ENCODE data around the gene TERC.
"Not testable (repeated sequence)": the region's sequence is repeated elsewhere in the genome, so short reads cannot be mapped to it uniquely, and the experiment has no call there.

The TERC gene

GRCh38 chr3:169771497-169772304 is 6.8 kb upstream of the TERC start:
- DNase-seq (ENCODE audit: low read depth) = peak; percentile 74

DNA sequence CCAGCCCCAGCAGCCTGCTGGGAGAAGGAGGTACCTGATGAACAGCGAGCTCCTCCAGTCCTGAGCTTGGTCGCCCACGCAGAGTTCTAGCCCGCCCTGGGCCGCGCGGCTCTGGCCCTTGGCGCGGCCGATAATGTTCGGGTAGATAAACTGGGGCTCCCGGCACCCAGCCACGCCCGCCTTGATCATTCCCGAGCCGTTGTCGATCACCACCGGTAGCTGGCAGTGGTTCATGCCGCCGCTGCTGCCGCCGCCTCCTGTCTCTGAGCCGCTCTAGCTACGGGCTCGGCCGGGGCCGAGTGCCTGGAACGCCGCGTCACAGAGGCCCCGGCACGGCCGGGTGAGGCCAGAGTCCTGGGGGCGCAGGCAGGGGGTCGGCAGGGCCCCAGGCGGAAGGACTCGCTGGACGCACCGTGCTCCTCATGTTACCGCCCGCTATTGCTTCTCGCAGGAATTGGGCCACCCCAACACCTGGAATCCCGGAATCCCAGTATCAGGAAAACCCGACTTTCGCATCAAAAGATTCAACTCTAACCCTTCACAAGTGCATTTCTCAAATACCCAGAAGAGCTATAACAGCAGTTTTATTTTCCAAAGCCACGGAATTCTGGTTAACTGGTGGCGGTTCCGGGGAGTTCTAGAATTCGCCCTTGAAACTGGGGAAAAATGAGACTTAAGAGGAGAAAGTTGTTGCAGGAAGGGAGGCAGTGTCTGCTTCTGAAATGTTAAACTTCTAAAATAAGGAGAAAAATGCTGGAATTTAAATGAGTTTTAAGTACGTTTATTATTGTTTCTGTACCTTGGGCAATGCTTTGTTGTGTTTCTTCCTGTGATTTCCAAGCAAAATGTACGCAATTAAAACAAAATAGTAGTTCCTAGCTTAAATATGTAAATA is 4.7 kb upstream of the TERC start, which contains the start of gene ACTRT3:
Gene ACTRT3, minus strand, starts transcription at position 275 of the 895 bp plus-strand sequence. Its CDS starts 41 bp downstream, at position 234.
- DNase-seq (ENCODE audit: low read depth) = peak; percentile 44

GRCh38 chr3:169764312-169764881 is 463 bp downstream of the TERC start:
- DNase-seq (ENCODE audit: low read depth) = peak; percentile 31

DNA sequence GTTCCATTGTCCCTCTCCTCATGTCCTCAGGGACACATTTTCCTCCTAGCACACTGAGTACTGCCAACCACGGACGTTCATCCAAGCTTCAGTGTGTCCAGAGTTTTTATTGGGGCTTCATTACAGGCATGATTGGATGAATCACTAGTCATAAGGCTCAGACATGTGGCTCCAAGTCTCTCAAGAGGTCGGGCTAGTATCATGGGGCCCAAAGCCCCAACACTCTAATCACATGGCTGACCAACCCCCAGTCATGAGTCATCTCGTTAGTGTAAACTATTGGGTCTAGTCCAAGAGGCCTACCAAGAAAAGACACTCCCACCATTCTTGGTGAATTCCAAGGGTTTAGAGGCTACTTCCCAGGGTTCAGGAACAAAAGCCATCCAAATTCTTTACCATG is 4.4 kb downstream of the TERC start:
- DNase-seq (ENCODE audit: low read depth) = no peak

DNA sequence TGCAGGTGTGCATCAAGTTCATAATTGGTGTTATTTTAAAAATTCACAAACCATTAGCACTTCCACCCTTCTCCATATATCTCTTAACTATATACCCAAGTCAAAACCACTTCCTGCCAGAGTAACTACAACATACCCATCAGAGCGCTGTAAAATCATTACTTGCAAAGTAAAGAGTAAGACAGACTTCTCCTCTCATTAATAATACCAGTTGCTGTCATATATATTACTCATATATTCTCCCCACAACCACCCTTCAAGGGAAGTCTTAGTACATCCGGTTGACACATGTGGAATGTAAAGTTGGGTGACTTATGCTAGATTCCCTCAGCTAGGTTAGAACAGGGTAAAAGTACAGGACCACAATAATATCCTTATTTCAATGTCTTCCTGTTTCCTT is 5.6 kb downstream of the TERC start:
- no peak for DNase-seq (ENCODE audit: low read depth)

- DNase-seq (ENCODE audit: low read depth) = no peak
These were observed 6.4 kb downstream of the TERC start for GRCh38 chr3:169758359-169758994.

DNA sequence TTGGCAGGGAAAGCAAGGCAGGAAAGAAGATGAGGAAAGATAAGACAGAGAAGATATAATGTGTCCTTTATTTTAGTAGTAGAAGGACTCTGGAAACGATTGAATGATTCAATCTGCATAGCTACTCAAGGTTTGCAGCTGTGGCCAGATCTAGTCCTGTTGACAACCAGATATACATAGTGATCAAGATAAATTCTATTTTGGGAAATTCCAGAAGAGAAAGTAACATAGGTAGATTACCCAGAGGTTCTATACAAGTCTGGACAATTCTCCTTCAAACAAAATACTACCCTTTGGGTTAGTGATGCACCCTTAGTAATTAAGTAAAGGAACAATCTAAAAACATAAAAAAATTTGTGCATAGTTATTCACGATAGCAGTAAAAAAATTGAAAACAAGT is 9.4 kb downstream of the TERC start:
- no peak for DNase-seq (ENCODE audit: low read depth)

- no peak for DNase-seq (ENCODE audit: low read depth)
These were observed 10.1 kb downstream of the TERC start for GRCh38 chr3:169754711-169755110.

DNA sequence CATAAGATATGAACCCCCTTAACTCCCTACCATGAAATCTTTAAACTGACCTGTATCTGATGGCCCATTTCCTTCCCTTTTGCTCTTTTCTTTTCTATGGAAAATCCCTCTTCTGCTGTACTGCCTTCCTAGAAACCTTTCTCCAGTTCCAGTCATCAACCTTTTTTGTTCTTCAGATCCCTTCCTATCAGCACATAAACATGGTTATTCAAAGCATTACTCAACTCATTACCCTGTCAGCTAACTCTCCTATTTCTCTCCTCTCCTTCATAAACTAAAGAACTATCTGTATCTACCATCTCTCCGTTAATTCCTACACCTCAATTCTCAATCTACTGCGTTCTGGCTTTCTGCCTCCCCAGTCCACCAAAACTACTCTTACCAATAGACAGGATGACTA is 13.0 kb downstream of the TERC start:
- DNase-seq (ENCODE audit: low read depth) = no peak

DNA sequence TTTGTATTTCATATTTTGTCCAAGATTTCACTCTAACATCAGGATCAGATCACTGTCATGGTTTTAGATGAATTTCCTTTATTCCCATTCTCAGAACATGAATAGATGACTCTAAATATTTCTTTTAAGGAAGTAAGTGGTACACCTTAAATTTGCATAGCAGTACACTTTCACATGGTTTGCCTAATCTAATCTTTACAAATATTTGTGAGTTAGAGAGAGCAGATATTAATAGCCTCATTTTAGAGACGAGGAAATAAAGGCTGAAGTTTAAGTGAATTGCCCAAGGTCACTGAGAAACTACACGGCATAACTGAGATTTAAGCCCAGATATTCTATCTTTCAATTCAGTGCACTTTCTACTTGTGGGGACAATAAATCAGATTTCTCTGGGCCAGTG is 14.2 kb downstream of the TERC start:
- DNase-seq (ENCODE audit: low read depth) = no peak

DNA sequence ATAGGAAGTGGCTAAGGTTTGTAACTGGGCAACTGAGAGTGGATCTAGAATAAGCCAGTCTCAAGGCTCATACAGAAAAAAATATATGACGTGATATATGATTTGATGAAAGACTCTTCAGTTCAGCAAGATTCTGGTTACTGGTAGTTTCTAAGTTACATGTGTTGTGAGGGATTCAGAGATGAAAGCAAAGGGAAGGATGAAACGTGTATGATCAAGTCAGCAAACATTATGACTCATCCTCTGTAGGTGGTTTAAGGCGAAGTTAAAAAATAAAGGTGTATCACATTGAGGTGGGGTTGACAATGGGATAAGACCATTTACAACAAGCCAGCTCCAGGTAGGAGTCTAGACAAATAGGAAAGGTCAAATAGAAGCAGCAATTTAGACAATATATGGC is 16.2 kb downstream of the TERC start:
- DNase-seq (ENCODE audit: low read depth) = no peak

DNA sequence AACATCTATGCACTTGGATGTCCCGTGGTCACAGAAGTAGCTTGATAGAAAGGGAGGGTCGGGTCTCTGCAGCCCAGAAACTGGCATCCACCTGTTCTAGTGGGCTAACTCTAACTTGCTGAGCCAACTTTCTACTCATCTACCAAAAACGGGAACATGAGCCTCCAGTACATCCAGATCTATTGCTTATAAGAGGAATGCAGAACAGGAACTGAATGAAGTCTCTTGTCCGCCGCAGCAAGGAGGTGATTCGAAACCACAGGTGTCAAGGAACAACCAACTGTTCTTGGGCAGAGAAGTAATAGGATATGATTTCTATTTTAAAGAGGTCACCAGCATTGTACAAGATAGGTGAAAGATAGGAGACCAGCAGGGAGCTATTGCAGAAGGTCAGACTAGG is 17.9 kb downstream of the TERC start:
- DNase-seq (ENCODE audit: low read depth) = no peak

- DNase-seq (ENCODE audit: low read depth) = no peak
These were observed 20.4 kb downstream of the TERC start for GRCh38 chr3:169744366-169745054.

GRCh38 chr3:169739067-169739466 is 25.8 kb downstream of the TERC start:
- DNase-seq (ENCODE audit: low read depth) = no peak

GRCh38 chr3:169731857-169732256 is 33.0 kb downstream of the TERC start:
- DNase-seq (ENCODE audit: low read depth) = not testable (repeated sequence)

DNA sequence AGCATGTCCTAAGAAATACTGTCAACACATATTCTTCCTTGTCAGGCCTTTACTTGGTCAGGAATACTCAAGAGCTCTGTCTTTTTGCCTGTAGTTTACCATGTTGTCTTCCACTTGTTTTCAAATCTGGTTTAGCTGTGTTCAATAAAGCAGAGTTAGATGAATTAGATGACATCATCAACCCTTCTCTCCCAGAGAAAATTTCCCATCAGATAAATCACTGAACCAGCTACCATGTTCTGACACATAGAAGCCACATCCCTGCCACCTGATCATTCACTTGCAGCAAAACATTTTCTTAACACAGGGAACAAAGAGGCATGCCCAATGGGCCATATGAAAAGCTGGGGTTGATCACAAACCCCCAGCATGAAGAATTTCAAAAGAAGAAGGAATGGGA is 42.1 kb downstream of the TERC start:
- DNase-seq (ENCODE audit: low read depth) = no peak

DNA sequence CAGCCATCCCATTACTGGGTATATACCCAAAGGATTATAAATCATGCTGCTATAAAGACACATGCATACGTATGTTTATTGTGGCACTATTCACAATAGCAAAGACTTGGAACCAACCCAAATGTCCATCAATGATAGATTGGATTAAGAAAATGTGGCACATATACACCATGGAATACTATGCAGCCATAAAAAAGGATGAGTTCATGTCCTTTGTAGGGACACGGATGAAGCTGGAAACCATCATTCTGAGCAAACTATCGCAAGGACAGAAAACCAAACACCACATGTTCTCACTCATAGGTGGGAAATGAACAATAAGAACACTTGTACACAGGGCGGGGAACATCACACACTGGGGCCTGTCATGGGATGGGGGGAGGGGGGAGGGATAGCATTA is 46.4 kb downstream of the TERC start:
- not testable (repeated sequence) for DNase-seq (ENCODE audit: low read depth)

Data from fibroblast of the conjunctiva (primary cell).